Mesenchymal stem cell (in vitro differentiated cells and primary cell): ENCODE results near the gene NMD3.

Experiments
- DNase-seq: peaks from one replicate; pipeline ENCODE4 v3.0.0-alpha.2; 2013
- H2AFZ ChIP-seq: one replicate; pipeline ENCODE4 v1.6.1; 2013; ENCODE audit warnings: low read depth, mild to moderate bottlenecking, control low read depth, inconsistent platforms, low read length, moderate library complexity
- H2AK5ac ChIP-seq: 2 replicates; pipeline ENCODE4 v1.6.1; 2013; ENCODE audit warnings: low read length, moderate library complexity, mild to moderate bottlenecking, inconsistent platforms; ENCODE audit not compliant: severe bottlenecking
- H2BK120ac ChIP-seq: one replicate; pipeline ENCODE4 v1.6.1; 2013; ENCODE audit warnings: low read depth, mild to moderate bottlenecking, inconsistent platforms, low read length, moderate library complexity
- H2BK12ac ChIP-seq, 2 experiments: one replicate each; pipeline ENCODE4 v1.6.1; 2013; ENCODE audit warnings: inconsistent platforms in 2 of 2, low read length in 2 of 2, mild to moderate bottlenecking in 2 of 2, moderate library complexity in 2 of 2, control low read depth in 1 of 2
- H2BK15ac ChIP-seq: one replicate; pipeline ENCODE4 v1.6.1; 2013; ENCODE audit warnings: mild to moderate bottlenecking, low read depth, inconsistent platforms; ENCODE audit not compliant: poor library complexity, severe bottlenecking
- H2BK5ac ChIP-seq: 2 replicates; pipeline ENCODE4 v1.6.1; 2013; ENCODE audit warnings: low read depth, mild to moderate bottlenecking, low read length, control low read depth, inconsistent platforms; ENCODE audit not compliant: poor library complexity, severe bottlenecking
- H3K14ac ChIP-seq, 2 experiments: one replicate each; pipeline ENCODE4 v1.6.1; 2013; ENCODE audit warnings: inconsistent platforms in 2 of 2, low read length in 2 of 2, control low read depth in 1 of 2, mild to moderate bottlenecking in 1 of 2, moderate library complexity in 1 of 2
- H3K18ac ChIP-seq, 2 experiments: one replicate each; pipeline ENCODE4 v1.6.1; 2013; ENCODE audit warnings: inconsistent platforms in 2 of 2, low read length in 2 of 2, control low read depth in 1 of 2, low read depth in 1 of 2, mild to moderate bottlenecking in 1 of 2
- H3K23ac ChIP-seq, 2 experiments: one replicate each; pipeline ENCODE4 v1.6.1; 2013; ENCODE audit warnings: inconsistent platforms in 2 of 2, low read length in 2 of 2, mild to moderate bottlenecking in 2 of 2, moderate library complexity in 2 of 2, control low read depth in 1 of 2
- H3K27ac ChIP-seq: 2 replicates; pipeline ENCODE4 v1.5.1; 2013; ENCODE audit warnings: mild to moderate bottlenecking, moderate library complexity, low read length, control low read depth, inconsistent platforms; ENCODE audit not compliant: poor library complexity, severe bottlenecking
- H3K27me3 ChIP-seq, 2 experiments: 2 replicates each; pipeline versions ENCODE4 v1.6.1 to v1.7.0; 2013; ENCODE audit warnings: low read length in 2 of 2, mild to moderate bottlenecking in 2 of 2, moderate library complexity in 2 of 2, control low read depth in 1 of 2, inconsistent platforms in 1 of 2; ENCODE audit not compliant: control insufficient read depth in 1 of 2, insufficient read depth in 1 of 2
- H3K36me3 ChIP-seq, 2 experiments: 2 replicates each; pipeline versions ENCODE4 v1.6.1 to v1.7.0; 2013; ENCODE audit warnings: low read length in 2 of 2, control low read depth in 1 of 2, inconsistent platforms in 1 of 2, low read depth in 1 of 2, mild to moderate bottlenecking in 1 of 2; ENCODE audit not compliant: insufficient read depth in 2 of 2, control insufficient read depth in 1 of 2
- H3K4ac ChIP-seq, 2 experiments: one replicate each; pipeline ENCODE4 v1.6.1; 2013; ENCODE audit warnings: inconsistent platforms in 2 of 2, low read length in 2 of 2, mild to moderate bottlenecking in 2 of 2, moderate library complexity in 2 of 2, control low read depth in 1 of 2, low read depth in 1 of 2
- H3K4me1 ChIP-seq: 2 replicates; pipeline ENCODE4 v1.6.1; 2013; ENCODE audit warnings: low read depth, low read length, control low read depth; ENCODE audit not compliant: control insufficient read depth, insufficient read depth
- H3K4me2 ChIP-seq: 2 replicates; pipeline ENCODE4 v1.6.1; 2013; ENCODE audit warnings: low read length, mild to moderate bottlenecking, inconsistent platforms; ENCODE audit not compliant: poor library complexity, severe bottlenecking
- H3K4me3 ChIP-seq, 2 experiments: 2 replicates each; pipeline versions ENCODE4 v1.5.1 to v1.7.0; 2013; ENCODE audit warnings: low read length in 2 of 2, mild to moderate bottlenecking in 2 of 2, control low read depth in 1 of 2, low read depth in 1 of 2; ENCODE audit not compliant: insufficient read depth in 1 of 2
- H3K79me1 ChIP-seq: replicated peaks from 2 replicates; pipeline ENCODE4 v1.6.1; 2013; ENCODE audit warnings: mild to moderate bottlenecking, control low read depth, low read length, inconsistent platforms; ENCODE audit not compliant: poor library complexity, severe bottlenecking
- H3K9ac ChIP-seq: 2 replicates; pipeline ENCODE4 v1.7.0; 2013; ENCODE audit warnings: mild to moderate bottlenecking, low read length, moderate library complexity
- H3K9me3 ChIP-seq: 2 replicates; pipeline ENCODE4 v1.7.0; 2013; ENCODE audit warnings: mild to moderate bottlenecking, low read length; ENCODE audit not compliant: control insufficient read depth
- H4K8ac ChIP-seq: one replicate; pipeline ENCODE4 v1.6.1; 2013; ENCODE audit warnings: inconsistent platforms, mild to moderate bottlenecking, low read length, moderate library complexity
- H4K91ac ChIP-seq: one replicate; pipeline ENCODE4 v1.6.1; 2013; ENCODE audit warnings: mild to moderate bottlenecking, low read length, inconsistent platforms
- WGBS: methylation state at CpG from one replicate; pipeline ENCODE4 v1.1.7; 2013; ENCODE audit warnings: mixed read lengths; 5-methylcytosine and 5-hydroxymethylcytosine counted together

NMD3 gene

DNA sequence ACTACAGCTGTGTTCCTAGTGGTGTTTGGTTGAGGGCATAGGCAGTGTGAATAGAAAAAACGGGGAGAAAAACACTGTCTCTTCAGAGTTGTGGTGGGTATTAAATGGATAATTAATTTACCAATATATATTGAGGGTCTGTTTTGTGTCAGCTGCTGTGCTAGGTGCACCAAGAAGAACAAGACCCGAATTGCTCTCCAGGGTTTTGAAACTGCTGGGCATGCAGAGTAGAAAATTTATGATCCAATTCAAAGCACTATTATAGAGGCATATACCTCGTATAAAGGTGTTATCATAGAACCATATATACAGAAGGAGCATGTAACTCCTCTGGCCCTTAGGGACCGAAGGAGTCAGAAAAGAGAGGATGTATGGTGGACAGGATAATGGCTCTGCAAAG, 1.6 kb upstream of the NMD3 start:
- Histone ChIP-seq H2AK5ac (no peak overlapping the region), H3K36me3 (no peaks in the 10 kb centered on the region), H2BK5ac (no peak overlapping the region), H3K4me2 (no peak overlapping the region), H3K14ac (no peak overlapping the region), H3K9me3 (no peaks in the 10 kb centered on the region), H2BK12ac (no peak overlapping the region), H3K4me1 (no peaks in the 10 kb centered on the region), H3K4me3 (no peak overlapping the region), H3K27me3 (no peaks in the 10 kb centered on the region), H2BK15ac (no peak overlapping the region), H4K91ac (no peak overlapping the region), H3K9ac (no peak overlapping the region), H3K79me1 (no peaks in the 10 kb centered on the region), H2BK120ac (no peak overlapping the region), H3K18ac (no peak overlapping the region), H3K27ac (no peak overlapping the region), H3K23ac (no peak overlapping the region), H3K4ac (no peak overlapping the region), H2AFZ (no peak overlapping the region), H4K8ac (no peak overlapping the region)
- no peak for DNase-seq
- 94% methylated on average over 2 of the region's 4 CpGs for WGBS

DNA sequence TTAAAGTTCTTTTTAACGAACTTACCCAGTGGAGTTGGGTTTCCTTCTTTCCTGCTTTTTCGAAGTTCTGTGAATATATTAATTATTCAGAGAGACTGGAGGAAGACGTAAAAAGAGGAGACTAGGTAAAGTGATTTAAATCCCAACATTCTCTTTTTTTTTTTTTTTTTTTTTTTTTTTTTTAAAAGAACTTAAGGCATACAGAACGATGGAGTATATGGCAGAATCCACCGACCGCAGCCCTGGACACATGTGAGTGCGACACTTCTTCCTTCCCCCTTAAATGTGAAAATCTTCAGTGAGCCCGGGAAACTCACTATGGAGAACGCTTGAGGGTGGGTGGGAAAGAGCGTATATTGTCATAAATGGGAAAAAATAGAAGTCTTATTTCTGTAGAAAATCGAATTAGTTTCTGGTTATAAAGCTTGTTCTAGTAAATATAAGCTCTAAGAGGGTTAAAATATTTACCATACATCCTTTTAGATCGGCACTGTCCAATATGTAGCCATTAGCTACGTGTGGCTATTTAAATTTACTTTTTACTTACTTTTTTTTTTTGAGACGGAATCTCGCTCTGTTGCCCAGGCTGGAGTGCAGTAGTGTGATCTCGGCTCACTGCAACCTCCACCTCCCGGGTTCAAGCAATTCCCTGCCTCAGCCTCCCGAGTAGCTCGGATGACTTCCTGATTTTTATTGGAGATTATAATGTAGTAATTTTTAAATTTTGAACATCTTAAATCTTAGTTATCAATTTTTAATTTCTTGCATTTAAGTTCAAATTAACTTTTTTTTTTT, 892 bp downstream of the NMD3 start:
- 5% methylated on average over 3 of the region's 19 CpGs for WGBS
- peak overlapping the region; percentile 96 for H3K9ac ChIP-seq
- H4K91ac ChIP-seq: no peak overlapping the region
- H3K18ac ChIP-seq: peak overlapping the region in 1 of 2 experiments; percentile 92
- no peak overlapping the region for H2BK5ac ChIP-seq
- H2AFZ ChIP-seq: peak overlapping the region; percentile 72
- no peak overlapping the region for H3K23ac ChIP-seq
- peak overlapping the region; percentile 77 for H3K4me2 ChIP-seq
- H3K36me3 ChIP-seq: peaks cover 3 to 22% of the 10 kb centered on the region in 2 experiments
- peaks cover 3% of the 10 kb centered on the region for H3K79me1 ChIP-seq
- H3K14ac ChIP-seq: peak overlapping the region in 1 of 2 experiments; percentile 94
- H3K9me3 ChIP-seq: no peaks in the 10 kb centered on the region
- H2BK12ac ChIP-seq: no peak overlapping the region
- H2AK5ac ChIP-seq: peak overlapping the region; percentile 29
- H3K4me1 ChIP-seq: peaks cover 3% of the 10 kb centered on the region
- peak overlapping the region in 1 of 2 experiments; percentile 99 for H3K4ac ChIP-seq
- H3K4me3 ChIP-seq: peak overlapping the region; percentile 91 to 92
- no peak overlapping the region for H3K27ac ChIP-seq
- H3K27me3 ChIP-seq: no peaks in the 10 kb centered on the region
- no peak overlapping the region for H2BK120ac ChIP-seq
- no peak overlapping the region for H2BK15ac ChIP-seq
- H4K8ac ChIP-seq: peak overlapping the region; percentile 89
- peak; percentile 59 for DNase-seq

GRCh38 chr3:161222662-161223061, 1.6 kb downstream of the NMD3 start:
- H2BK120ac ChIP-seq: no peak overlapping the region
- H4K8ac ChIP-seq: no peak overlapping the region
- H2AK5ac ChIP-seq: no peak overlapping the region
- H3K4me2 ChIP-seq: peak overlapping the region; percentile 39
- peak overlapping the region; percentile 96 for H3K9ac ChIP-seq
- H3K23ac ChIP-seq: no peak overlapping the region
- no peak overlapping the region for H2AFZ ChIP-seq
- peak overlapping the region in 1 of 2 experiments; percentile 92 for H3K4me3 ChIP-seq
- H2BK5ac ChIP-seq: no peak overlapping the region
- no peaks in the 10 kb centered on the region for H3K27me3 ChIP-seq
- no peak overlapping the region for H2BK12ac ChIP-seq
- no peaks in the 10 kb centered on the region for H3K9me3 ChIP-seq
- no peak overlapping the region for H4K91ac ChIP-seq
- peak; percentile 40 for DNase-seq
- peaks cover 7 to 28% of the 10 kb centered on the region in 2 experiments for H3K36me3 ChIP-seq
- no peak overlapping the region for H3K14ac ChIP-seq
- peaks cover 3% of the 10 kb centered on the region for H3K4me1 ChIP-seq
- no peak overlapping the region for H3K27ac ChIP-seq
- no peak overlapping the region for H3K18ac ChIP-seq
- 72% methylated on average over 2 of the region's 2 CpGs for WGBS
- no peak overlapping the region for H2BK15ac ChIP-seq
- H3K79me1 ChIP-seq: peaks cover 3% of the 10 kb centered on the region
- H3K4ac ChIP-seq: no peak overlapping the region

DNA sequence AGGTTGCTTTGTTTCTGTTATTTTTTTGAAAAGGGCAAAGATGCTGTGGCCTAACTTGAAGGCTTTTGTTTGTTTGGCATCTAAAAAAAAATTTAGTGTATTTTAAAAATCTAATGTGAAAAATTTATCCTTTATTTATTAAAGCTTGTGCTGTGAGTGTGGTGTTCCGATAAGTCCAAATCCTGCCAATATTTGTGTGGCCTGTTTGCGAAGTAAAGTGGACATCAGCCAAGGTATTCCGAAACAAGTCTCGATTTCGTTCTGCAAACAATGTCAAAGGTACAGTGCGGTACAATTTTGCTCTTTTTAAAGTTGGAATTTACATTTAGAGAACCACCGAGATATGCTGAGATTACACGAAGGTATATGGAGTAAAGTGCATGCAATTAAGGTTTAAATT, 3.7 kb downstream of the NMD3 start:
- no peaks in the 10 kb centered on the region for H3K9me3 ChIP-seq
- H3K4me2 ChIP-seq: peak overlapping the region; percentile 16
- no peak overlapping the region for H3K4ac ChIP-seq
- peaks cover 7% of the 10 kb centered on the region for H3K79me1 ChIP-seq
- H3K4me3 ChIP-seq: no peak overlapping the region
- H2BK5ac ChIP-seq: no peak overlapping the region
- WGBS: 95% methylated on average over 8 of the region's 8 CpGs
- no peak overlapping the region for H2AK5ac ChIP-seq
- peaks cover 3% of the 10 kb centered on the region for H3K4me1 ChIP-seq
- H3K27me3 ChIP-seq: no peaks in the 10 kb centered on the region
- H2BK15ac ChIP-seq: no peak overlapping the region
- no peak overlapping the region for H2BK120ac ChIP-seq
- no peak overlapping the region for H4K91ac ChIP-seq
- no peak for DNase-seq
- H2BK12ac ChIP-seq: no peak overlapping the region
- peaks cover 7 to 49% of the 10 kb centered on the region in 2 experiments for H3K36me3 ChIP-seq
- no peak overlapping the region for H3K14ac ChIP-seq
- no peak overlapping the region for H2AFZ ChIP-seq
- no peak overlapping the region for H3K23ac ChIP-seq
- no peak overlapping the region for H4K8ac ChIP-seq
- no peak overlapping the region for H3K18ac ChIP-seq
- no peak overlapping the region for H3K9ac ChIP-seq
- no peak overlapping the region for H3K27ac ChIP-seq
